BLaER1 treated with 17β-estradiol and CSF1 and Interleukin-3, amounts not matched to agents 10 nM and 100 nM (cell line): ENCODE results near the gene GAPT.

Experiments
- H3K27ac ChIP-seq, 11 experiments: shearing (Covaris generic); formaldehyde crosslinking; 2 replicates each; pipeline ENCODE4 v1.8.1; 2022
- H3K27me3 ChIP-seq, 11 experiments: shearing (Covaris generic); formaldehyde crosslinking; 2 replicates each; pipeline ENCODE4 v1.8.1; 2022
- H3K36me3 ChIP-seq, 11 experiments: shearing (Covaris generic); formaldehyde crosslinking; 2 replicates each; pipeline ENCODE4 v1.8.1; 2022
- H3K4me1 ChIP-seq, 10 experiments: shearing (Covaris generic); formaldehyde crosslinking; 2 replicates each; pipeline ENCODE4 v1.8.1; 2022
- H3K4me2 ChIP-seq, 11 experiments: shearing (Covaris generic); formaldehyde crosslinking; 2 replicates each; pipeline ENCODE4 v1.8.1; 2022
- H3K4me3 ChIP-seq, 10 experiments: shearing (Covaris generic); formaldehyde crosslinking; 2 replicates each; pipeline ENCODE4 v1.8.1; 2022
- H3K9ac ChIP-seq, 11 experiments: shearing (Covaris generic); formaldehyde crosslinking; 2 replicates each; pipeline ENCODE4 v1.8.1; 2022
- H3K9me3 ChIP-seq, 11 experiments: shearing (Covaris generic); formaldehyde crosslinking; replicated peaks in 1 of 11; 2 replicates each; pipeline ENCODE4 v1.8.1; 2022
- H4K20me1 ChIP-seq, 11 experiments: shearing (Covaris generic); formaldehyde crosslinking; 2 replicates each; pipeline ENCODE4 v1.8.1; 2022
- Cebpa-rat ChIP-seq, 11 experiments: shearing (Covaris generic); IDR thresholded peaks; 2 replicates each; pipeline ENCODE4 v1.8.1; 2022

GAPT gene

DNA sequence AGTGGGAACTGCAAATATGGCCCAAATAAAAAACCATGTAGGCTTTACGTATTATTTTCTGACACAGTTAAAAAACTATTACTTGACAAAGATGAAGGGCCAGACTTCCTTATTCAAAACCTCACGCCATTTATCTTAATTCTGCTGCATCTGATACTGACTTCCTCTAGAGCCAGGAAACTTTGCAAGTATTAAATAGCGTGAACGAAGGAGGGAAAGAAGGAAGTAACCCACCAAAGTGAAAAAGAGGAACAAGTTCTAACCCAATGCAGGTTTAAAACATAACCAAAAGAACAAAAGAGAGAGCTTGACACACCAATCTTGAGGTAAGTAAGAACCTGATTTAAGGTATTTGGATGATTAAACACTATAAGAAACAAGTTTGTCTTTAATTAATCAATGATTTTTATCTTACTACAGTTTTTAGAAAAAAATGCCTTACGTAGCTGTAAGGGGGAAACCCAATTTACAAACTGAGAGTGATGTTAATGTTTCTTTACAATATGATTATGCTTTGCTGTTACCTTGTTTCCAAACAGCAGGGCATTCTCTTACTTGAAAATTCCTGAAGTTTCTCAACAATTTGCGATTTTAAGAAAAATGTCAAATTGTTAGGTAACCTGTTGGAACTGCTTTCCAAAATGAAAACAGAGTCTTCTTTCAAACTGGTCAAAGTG is at the start of gene GAPT:
Gene GAPT, plus strand, starts transcription at position 220 of the 677 bp plus-strand sequence. CDS start 3,102 bp downstream, outside the sequence.
- Histone ChIP-seq H3K9me3 (no peaks in the 10 kb centered on the region), H3K4me2 (peak within 1 kb of the TSS; percentile 34 to 80 (median 55)), H3K27me3 (no peaks in the 10 kb centered on the region), H3K4me1 (peaks cover 13 to 59% (median 18%) of the 10 kb centered on the region in 10 experiments), H4K20me1 (no peaks in the 10 kb centered on the region), H3K36me3 (no peaks in the 10 kb centered on the region), H3K27ac (peak within 1 kb of the TSS in 10 of 11 experiments; percentile 4 to 74 (median 50); a peak in 16 of 22 replicates), H3K9ac (no peak within 1 kb of the TSS; a peak in 2 of 22 replicates), H3K4me3 (no peak within 1 kb of the TSS)
- no peak for TF ChIP-seq Cebpa-rat (IDR thresholded peaks at IDR 0.05)

DNA sequence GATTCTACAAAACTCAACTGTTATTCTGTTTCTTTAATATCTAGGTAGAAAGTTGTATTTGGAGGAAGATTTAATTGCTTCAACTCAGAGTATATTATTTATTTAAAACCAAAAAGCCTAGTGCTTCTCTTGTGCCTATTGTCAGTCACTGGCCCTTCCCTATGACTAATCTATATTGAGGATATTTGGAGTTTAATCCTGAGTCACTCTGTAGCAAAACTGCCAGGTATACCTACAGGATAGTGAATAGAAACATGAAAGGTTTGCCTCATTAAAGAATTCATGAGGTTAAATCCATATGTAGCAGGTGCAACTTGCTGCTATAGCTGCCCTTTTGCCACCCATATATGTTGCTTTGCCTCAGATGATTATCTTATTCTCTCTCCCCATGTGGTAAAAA is 46.4 kb upstream of the GAPT start:
- Histone ChIP-seq H3K27ac (no peak overlapping the region), H3K9me3 (peaks cover 0 to 19% (median 9%) of the 10 kb centered on the region in 11 experiments; a peak in 17 of 22 replicates), H3K27me3 (no peaks in the 10 kb centered on the region), H3K36me3 (no peaks in the 10 kb centered on the region), H3K4me1 (no peaks in the 10 kb centered on the region), H3K9ac (no peak overlapping the region), H3K4me3 (no peak overlapping the region), H4K20me1 (no peaks in the 10 kb centered on the region), H3K4me2 (no peak overlapping the region)
- no peak for TF ChIP-seq Cebpa-rat (IDR thresholded peaks at IDR 0.05)

DNA sequence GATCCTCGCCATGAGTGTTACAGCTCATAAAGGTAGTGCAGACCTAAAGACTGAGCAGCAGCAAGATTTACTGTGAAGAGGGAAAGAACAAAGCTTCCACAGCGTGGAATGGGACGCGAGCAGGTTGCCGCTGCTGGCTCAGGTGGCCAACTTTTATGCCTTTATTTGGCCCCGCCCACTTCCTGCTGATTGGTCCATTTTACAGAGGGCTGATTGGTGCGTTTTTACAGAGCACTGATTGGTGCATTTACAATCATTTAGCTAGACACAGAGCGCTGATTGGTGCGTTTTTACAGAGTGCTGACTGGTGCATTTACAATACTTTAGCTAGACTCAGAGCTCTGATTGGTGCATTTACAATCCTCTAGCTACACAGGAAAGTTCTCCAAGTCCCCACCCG is 45.2 kb upstream of the GAPT start:
- H3K9ac ChIP-seq: no peak overlapping the region
- H3K36me3 ChIP-seq: no peaks in the 10 kb centered on the region

GRCh38 chr5:58447226-58447625 is 44.0 kb upstream of the GAPT start:
- peaks cover 0 to 19% (median 9%) of the 10 kb centered on the region in 11 experiments; a peak in 17 of 22 replicates for H3K9me3 ChIP-seq
- no peak overlapping the region for H3K27ac ChIP-seq
- no peaks in the 10 kb centered on the region for H4K20me1 ChIP-seq
- H3K27me3 ChIP-seq: no peaks in the 10 kb centered on the region
- H3K4me3 ChIP-seq: no peak overlapping the region
- H3K4me2 ChIP-seq: no peak overlapping the region
- TF ChIP-seq Cebpa-rat (IDR thresholded peaks at IDR 0.05): no peak
- H3K4me1 ChIP-seq: no peaks in the 10 kb centered on the region
- 0 out of 22 replicates have a peak, but pooled peaks cover 0 to 3% (median 0%) of the 10 kb centered on the region in 11 experiments for H3K36me3 ChIP-seq
- H3K9ac ChIP-seq: no peak overlapping the region

More for the DNA sequence above, 45.2 kb upstream of the GAPT start:
- Histone ChIP-seq H3K4me3 (no peak overlapping the region), H3K27ac (no peak overlapping the region), H4K20me1 (no peaks in the 10 kb centered on the region), H3K27me3 (no peaks in the 10 kb centered on the region), H3K4me1 (no peaks in the 10 kb centered on the region), H3K9me3 (peaks cover 0 to 19% (median 9%) of the 10 kb centered on the region in 11 experiments; a peak in 17 of 22 replicates), H3K4me2 (no peak overlapping the region)
- TF ChIP-seq Cebpa-rat (IDR thresholded peaks at IDR 0.05): no peak

- Histone ChIP-seq H4K20me1 (peaks cover 0 to 4% (median 0%) of the 10 kb centered on the region in 11 experiments; a peak in 2 of 22 replicates), H3K27ac (no peak overlapping the region), H3K27me3 (no peaks in the 10 kb centered on the region), H3K4me3 (no peak overlapping the region), H3K4me1 (no peaks in the 10 kb centered on the region), H3K36me3 (peaks cover 15 to 29% (median 23%) of the 10 kb centered on the region in 11 experiments), H3K9me3 (peaks cover 0 to 12% (median 9%) of the 10 kb centered on the region in 11 experiments; a peak in 17 of 22 replicates), H3K9ac (no peak overlapping the region), H3K4me2 (no peak overlapping the region)
- no peak for TF ChIP-seq Cebpa-rat (IDR thresholded peaks at IDR 0.05)
These were observed 41.2 kb upstream of the GAPT start for GRCh38 chr5:58450018-58450417.

DNA sequence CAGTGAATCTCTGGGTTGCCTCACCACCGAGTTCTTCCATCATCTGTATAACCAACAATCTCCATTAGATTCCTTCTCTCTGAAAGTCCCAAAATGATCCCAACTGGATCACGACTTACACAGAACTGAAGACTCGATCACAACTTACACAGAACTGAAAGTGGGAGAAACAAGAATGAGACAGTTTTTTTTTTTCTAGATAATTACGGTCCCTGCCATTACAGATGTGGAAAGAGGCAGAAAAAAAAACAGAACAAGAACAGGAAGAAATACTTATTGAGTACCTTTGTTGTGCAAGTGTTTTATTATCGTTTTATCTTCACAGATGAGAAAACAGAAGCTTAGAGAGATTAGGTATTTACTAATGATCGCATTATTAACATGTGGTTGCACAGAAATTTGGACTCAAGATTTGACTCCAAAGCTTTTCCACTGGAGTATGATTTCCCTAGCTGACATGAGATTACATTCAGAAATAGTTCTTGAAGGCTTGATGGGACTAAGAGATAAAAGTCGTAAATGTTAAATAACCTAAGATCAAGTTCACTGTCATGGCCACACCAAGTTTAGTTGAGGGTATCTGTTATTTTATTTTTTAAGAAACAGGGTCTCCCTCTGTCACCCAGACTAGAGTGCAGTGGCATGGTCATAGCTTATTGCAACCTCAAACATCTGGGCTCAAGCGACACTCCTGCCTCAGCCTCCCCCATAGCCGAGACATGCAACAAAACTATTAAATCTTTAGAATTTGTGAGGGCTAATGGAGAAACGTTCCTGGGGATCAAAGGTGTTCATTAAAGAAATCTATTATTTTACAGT is 40.2 kb upstream of the GAPT start:
- Histone ChIP-seq H3K9ac (no peak overlapping the region), H3K4me3 (no peak overlapping the region), H3K4me2 (no peak overlapping the region), H3K27me3 (no peaks in the 10 kb centered on the region), H3K27ac (no peak overlapping the region), H4K20me1 (peaks cover 0 to 12% (median 0%) of the 10 kb centered on the region in 11 experiments; a peak in 2 of 22 replicates), H3K36me3 (peaks cover 25 to 39% (median 33%) of the 10 kb centered on the region in 11 experiments), H3K4me1 (peaks cover 0 to 6% (median 0%) of the 10 kb centered on the region in 10 experiments; a peak in 1 of 20 replicates), H3K9me3 (peaks cover 0 to 8% (median 6%) of the 10 kb centered on the region in 11 experiments; a peak in 17 of 22 replicates)
- TF ChIP-seq Cebpa-rat (IDR thresholded peaks at IDR 0.05): no peak

- Histone ChIP-seq H3K27me3 (no peaks in the 10 kb centered on the region), H3K27ac (no peak overlapping the region), H3K4me3 (no peak overlapping the region), H3K36me3 (peaks cover 34 to 48% (median 42%) of the 10 kb centered on the region in 11 experiments), H3K9me3 (no peaks in the 10 kb centered on the region), H4K20me1 (peaks cover 0 to 22% (median 0%) of the 10 kb centered on the region in 11 experiments; a peak in 4 of 22 replicates), H3K4me1 (peaks cover 0 to 16% (median 0%) of the 10 kb centered on the region in 10 experiments; a peak in 4 of 20 replicates), H3K4me2 (no peak overlapping the region), H3K9ac (no peak overlapping the region)
- TF ChIP-seq Cebpa-rat (IDR thresholded peaks at IDR 0.05): no peak
These were observed 39.3 kb upstream of the GAPT start for GRCh38 chr5:58451732-58452565.

- no peak overlapping the region for H3K27ac ChIP-seq
- H3K9ac ChIP-seq: no peak overlapping the region
- no peak for TF ChIP-seq Cebpa-rat (IDR thresholded peaks at IDR 0.05)
- no peak overlapping the region for H3K4me2 ChIP-seq
- H3K36me3 ChIP-seq: peaks cover 42 to 56% (median 48%) of the 10 kb centered on the region in 11 experiments
- peaks cover 0 to 2% (median under 1%) of the 10 kb centered on the region in 11 experiments; a peak in 5 of 22 replicates for H3K27me3 ChIP-seq
- no peak overlapping the region for H3K4me3 ChIP-seq
- no peaks in the 10 kb centered on the region for H3K9me3 ChIP-seq
- peaks cover 0 to 23% (median 0%) of the 10 kb centered on the region in 10 experiments; a peak in 4 of 20 replicates for H3K4me1 ChIP-seq
- peaks cover 0 to 29% (median 4%) of the 10 kb centered on the region in 11 experiments; a peak in 8 of 22 replicates for H4K20me1 ChIP-seq
These were observed 38.5 kb upstream of the GAPT start for GRCh38 chr5:58452566-58453258.
